Vagina (tissue), 2 donors: ENCODE data around the gene GRSF1.

Source experiments
- CTCF ChIP-seq, 3 experiments: fragments of 450-650 bp in 2 of 3; fragments of 200-600 bp in 1 of 3; sonication (generic) in 1 of 3; IDR thresholded peaks; one replicate each; pipeline ENCODE4 v1.5.1; 2017 to 2019; ENCODE audit warnings: antibody characterized with exemption in 3 of 3, mild to moderate bottlenecking in 2 of 3, moderate library complexity in 2 of 3
- POLR2A ChIP-seq, 2 donors: fragments of 450-650 bp; IDR thresholded peaks; one replicate each; pipeline ENCODE4 v1.6.1; 2017; ENCODE audit warnings: antibody characterized with exemption in 2 of 2, mild to moderate bottlenecking in 2 of 2, moderate library complexity in 2 of 2

GRCh38 chr4:70818921-70819320, 20.8 kb downstream of the GRSF1 start:
- TF ChIP-seq CTCF (IDR thresholded peaks at IDR 0.05) (no peak), POLR2A (IDR thresholded peaks at IDR 0.05) (no peak)
